ENCODE data around the gene CEP85L. TPM values are rescaled to one million over a fixed set of nuclear protein-coding genes. Genes with fewer than 3 reads are reported as not detected.

The CEP85L gene
- total RNA-seq, 1 donor from 2014 or later, result 16.8 TPM

DNA sequence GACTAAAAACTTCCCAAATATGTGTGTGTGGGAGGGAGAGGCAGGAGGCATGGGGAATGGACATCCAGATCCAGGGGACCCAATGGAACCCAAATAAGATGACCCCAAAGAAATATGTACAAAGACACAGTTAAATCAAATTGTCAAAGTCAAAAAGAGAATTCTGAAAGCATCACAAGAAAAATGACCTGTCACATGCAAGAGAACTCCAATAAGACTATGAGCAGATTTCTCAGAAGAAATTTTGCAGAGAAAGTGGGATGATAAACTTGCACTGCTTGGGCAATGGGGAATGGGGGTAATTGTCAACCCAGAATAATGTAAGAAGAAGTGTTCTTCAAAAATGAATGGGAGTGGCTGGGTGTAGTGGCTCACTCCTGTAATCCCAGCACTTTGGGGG lies 162.8 kb downstream of the CEP85L start:
- no peak for DNase-seq (ENCODE audit: low read depth, low spot score)
- Mint-ChIP-seq H3K4me1 (peaks cover 15% of the 10 kb centered on the region), H3K4me3 (no peak overlapping the region), H3K27me3 (ENCODE audit: low read depth) (no peaks in the 10 kb centered on the region), H3K27ac (ENCODE audit: unreplicated experiment) (no peak overlapping the region), H3K36me3 (ENCODE audit: low read depth) (peaks cover 45% of the 10 kb centered on the region), H3K9me3 (peaks cover 24% of the 10 kb centered on the region)
- TF ChIP-seq, protein P1, sequence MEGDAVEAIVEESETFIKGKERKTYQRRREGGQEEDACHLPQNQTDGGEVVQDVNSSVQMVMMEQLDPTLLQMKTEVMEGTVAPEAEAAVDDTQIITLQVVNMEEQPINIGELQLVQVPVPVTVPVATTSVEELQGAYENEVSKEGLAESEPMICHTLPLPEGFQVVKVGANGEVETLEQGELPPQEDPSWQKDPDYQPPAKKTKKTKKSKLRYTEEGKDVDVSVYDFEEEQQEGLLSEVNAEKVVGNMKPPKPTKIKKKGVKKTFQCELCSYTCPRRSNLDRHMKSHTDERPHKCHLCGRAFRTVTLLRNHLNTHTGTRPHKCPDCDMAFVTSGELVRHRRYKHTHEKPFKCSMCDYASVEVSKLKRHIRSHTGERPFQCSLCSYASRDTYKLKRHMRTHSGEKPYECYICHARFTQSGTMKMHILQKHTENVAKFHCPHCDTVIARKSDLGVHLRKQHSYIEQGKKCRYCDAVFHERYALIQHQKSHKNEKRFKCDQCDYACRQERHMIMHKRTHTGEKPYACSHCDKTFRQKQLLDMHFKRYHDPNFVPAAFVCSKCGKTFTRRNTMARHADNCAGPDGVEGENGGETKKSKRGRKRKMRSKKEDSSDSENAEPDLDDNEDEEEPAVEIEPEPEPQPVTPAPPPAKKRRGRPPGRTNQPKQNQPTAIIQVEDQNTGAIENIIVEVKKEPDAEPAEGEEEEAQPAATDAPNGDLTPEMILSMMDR (conservative IDR thresholded peaks at IDR 0.05), result no peak

DNA sequence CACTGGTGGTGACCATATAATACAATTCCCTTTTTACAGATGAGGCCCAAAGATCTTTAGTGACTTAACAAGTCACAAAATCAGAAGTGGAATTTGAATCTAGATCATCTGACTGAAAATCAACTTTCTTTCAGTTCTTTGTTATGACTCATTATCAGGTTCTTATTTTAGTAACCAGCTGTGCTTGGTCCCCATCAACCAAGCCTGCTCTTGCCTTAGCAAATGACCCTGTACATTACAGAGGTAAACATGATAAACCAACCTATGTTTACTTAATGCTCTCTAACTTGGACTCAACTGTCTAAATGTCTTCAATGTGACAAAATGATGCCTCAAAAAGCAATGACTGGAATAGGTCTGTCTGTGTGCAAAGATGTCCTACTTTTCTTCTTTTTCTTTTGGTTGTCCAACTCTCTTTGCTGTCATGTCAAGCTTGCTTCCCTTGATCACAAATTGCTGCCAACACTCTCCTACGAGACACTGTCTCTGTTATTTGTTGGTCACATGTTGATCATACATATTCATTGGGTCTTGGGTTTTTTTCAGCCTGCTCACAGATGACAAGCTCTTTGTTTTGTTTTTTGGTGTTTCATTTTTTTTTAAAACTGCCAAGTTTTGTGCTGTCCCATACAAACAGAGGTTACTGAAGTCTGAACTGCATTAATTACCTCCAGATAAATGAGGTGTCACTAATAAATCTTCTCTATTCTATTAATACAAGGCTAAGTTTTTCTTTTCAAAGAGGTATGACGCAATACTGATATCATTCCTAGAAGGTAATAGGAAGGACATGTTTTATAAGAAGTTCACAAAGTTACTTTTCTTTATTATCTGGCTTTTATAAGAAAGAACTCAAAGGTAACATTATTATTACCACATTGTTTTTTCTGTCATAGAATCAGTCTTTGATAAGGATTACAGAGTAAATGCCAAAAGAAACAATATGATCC lies 165.5 kb downstream of the CEP85L start:
- peaks cover 40% of the 10 kb centered on the region for H3K36me3 Mint-ChIP-seq (ENCODE audit: low read depth)
- H3K27ac Mint-ChIP-seq (ENCODE audit: unreplicated experiment), result no peak overlapping the region

DNA sequence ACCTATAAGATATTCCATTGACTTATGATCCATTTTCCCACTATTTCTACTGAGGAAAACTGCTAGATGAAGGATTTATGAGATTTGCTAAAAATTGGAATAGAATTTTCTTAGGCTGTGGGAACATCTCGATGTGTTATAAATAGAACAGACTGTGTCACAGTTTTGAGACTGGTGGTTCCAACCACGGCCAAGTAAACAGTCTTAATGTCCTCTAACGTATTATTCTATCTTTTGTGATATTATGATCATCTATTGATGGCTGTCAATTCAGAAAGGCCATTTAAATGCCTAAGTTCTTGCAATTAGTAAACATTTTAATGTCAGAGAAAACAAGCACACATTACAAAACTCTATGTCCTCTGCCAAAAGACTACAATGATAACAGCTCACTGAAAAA lies 174.8 kb downstream of the CEP85L start:
- H3K4me1 Mint-ChIP-seq, result no peaks in the 10 kb centered on the region
- H3K4me3 Mint-ChIP-seq, result no peak overlapping the region
- H3K27me3 Mint-ChIP-seq (ENCODE audit: low read depth), result no peaks in the 10 kb centered on the region
- no peak overlapping the region for H3K27ac Mint-ChIP-seq (ENCODE audit: unreplicated experiment)
- DNase-seq (ENCODE audit: low read depth, low spot score), result no peak
- no peaks in the 10 kb centered on the region for H3K9me3 Mint-ChIP-seq
- TF ChIP-seq, protein P1 (conservative IDR thresholded peaks at IDR 0.05), result no peak
- H3K36me3 Mint-ChIP-seq (ENCODE audit: low read depth), result peaks cover 2% of the 10 kb centered on the region

More for the DNA sequence above, 165.5 kb downstream of the CEP85L start:
- DNase-seq (ENCODE audit: low read depth, low spot score), result no peak
- Mint-ChIP-seq H3K4me1 (peaks cover 15% of the 10 kb centered on the region), H3K9me3 (peaks cover 24% of the 10 kb centered on the region), H3K4me3 (no peak overlapping the region), H3K27me3 (ENCODE audit: low read depth) (no peaks in the 10 kb centered on the region)
- TF ChIP-seq, protein P1 (conservative IDR thresholded peaks at IDR 0.05), result no peak

DNA sequence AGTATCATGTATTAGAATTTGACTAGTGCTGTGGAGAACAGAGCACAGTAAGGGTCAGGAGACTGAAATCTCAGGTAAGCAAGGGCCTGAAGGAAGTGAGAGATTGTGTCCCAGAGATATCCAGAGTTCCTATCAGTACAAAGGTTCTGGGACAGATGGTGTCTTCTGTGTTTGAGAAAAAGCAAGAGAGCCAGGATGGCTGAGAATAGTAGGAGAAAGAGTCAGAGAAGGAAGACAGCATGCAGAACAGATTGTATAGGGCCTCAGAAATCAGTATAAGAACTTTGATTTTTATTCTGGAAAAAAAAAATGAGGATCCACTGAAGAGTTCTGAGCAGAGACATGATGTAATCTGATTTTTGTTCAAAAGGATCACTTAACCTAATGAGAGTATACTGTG lies 178.1 kb downstream of the CEP85L start:
- DNase-seq (ENCODE audit: low read depth, low spot score), result no peak
- Mint-ChIP-seq H3K4me1 (no peaks in the 10 kb centered on the region), H3K9me3 (no peaks in the 10 kb centered on the region), H3K27me3 (ENCODE audit: low read depth) (no peaks in the 10 kb centered on the region), H3K27ac (ENCODE audit: unreplicated experiment) (no peak overlapping the region), H3K4me3 (no peak overlapping the region), H3K36me3 (ENCODE audit: low read depth) (peaks cover 2% of the 10 kb centered on the region)
- TF ChIP-seq, protein P1 (conservative IDR thresholded peaks at IDR 0.05), result no peak

DNA sequence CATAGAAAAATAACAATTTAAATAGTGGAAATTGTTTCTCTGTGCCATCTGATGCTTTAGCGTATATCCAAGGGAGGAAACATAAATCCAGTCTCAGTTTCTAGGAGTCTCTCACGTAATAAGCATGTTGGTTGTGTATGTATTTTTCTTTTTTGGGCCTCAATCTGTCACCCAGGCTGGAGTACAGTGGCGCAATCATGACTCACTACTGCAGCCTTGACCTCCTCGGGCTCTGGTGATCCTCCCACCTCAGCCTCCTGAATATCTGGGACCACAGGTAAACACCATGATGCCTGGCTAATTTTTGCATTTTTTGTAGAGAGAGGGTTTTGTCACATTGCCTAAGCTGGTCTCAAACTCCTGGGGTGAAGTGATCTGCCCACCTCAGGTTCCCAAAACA lies 181.9 kb downstream of the CEP85L start:
- DNase-seq (ENCODE audit: low read depth, low spot score), result no peak
- Mint-ChIP-seq H3K27me3 (ENCODE audit: low read depth) (no peaks in the 10 kb centered on the region), H3K27ac (ENCODE audit: unreplicated experiment) (peak overlapping the region; percentile 46), H3K9me3 (no peaks in the 10 kb centered on the region), H3K36me3 (ENCODE audit: low read depth) (peaks cover 13% of the 10 kb centered on the region), H3K4me3 (no peak overlapping the region), H3K4me1 (no peaks in the 10 kb centered on the region)
- TF ChIP-seq, protein P1 (conservative IDR thresholded peaks at IDR 0.05), result no peak
